HEK293 (cell line): Measurements from ENCODE around the gene OR5B21.

Experiments used
- CTCF ChIA-PET: fragments of 350-600 bp; formaldehyde crosslinking; extraction: SDS; loops from one replicate; lab custom pipeline; 2021; ENCODE audit warnings: antibody characterized with exemption; lab: Yijun Ruan, JAX
- POLR2A ChIA-PET: fragments of 300-600 bp; formaldehyde crosslinking; extraction: SDS; loops from one replicate; lab custom pipeline; 2020; ENCODE audit warnings: antibody characterized with exemption, inconsistent platforms; lab: Yijun Ruan, JAX
- H3K27ac ChIP-seq: fragments of 200-500 bp; sonication (Bioruptor generic); 2 replicates; pipeline ENCODE4 v1.5.1; 2014; ENCODE audit warnings: low read depth, low read length, control low read depth, inconsistent platforms; ENCODE audit errors: extremely low read depth
- H3K36me3 ChIP-seq, 2 experiments: fragments of 200-500 bp in 1 of 2; sonication (Bioruptor generic) in 1 of 2; 1 replicate in 1 of 2; 2 replicates in 1 of 2; pipeline ENCODE4 v1.5.1; 2014 to 2017; ENCODE audit warnings: inconsistent platforms in 2 of 2, low read length in 2 of 2; ENCODE audit not compliant: control insufficient read depth in 2 of 2, insufficient read depth in 1 of 2
- H3K4me1 ChIP-seq: fragments of 200-500 bp; sonication (Bioruptor generic); 2 replicates; pipeline ENCODE4 v1.5.1; 2014; ENCODE audit warnings: mild to moderate bottlenecking, low read length, inconsistent platforms; ENCODE audit not compliant: control insufficient read depth, insufficient read depth
- H3K4me3 ChIP-seq: 2 replicates; pipeline ENCODE4 v1.5.1; 2011; ENCODE audit warnings: low read depth, mild to moderate bottlenecking, control low read depth, low read length, moderate library complexity
- H3K9me3 ChIP-seq: fragments of 200-500 bp; sonication (Bioruptor generic); 2 replicates; pipeline ENCODE4 v1.5.1; 2014; ENCODE audit warnings: low read depth, low read length, inconsistent platforms; ENCODE audit not compliant: control insufficient read depth, insufficient read depth
- KLF1 ChIP-seq: fragments of 450-650 bp; formaldehyde crosslinking; IDR thresholded peaks from 2 replicates; pipeline ENCODE4 v1.5.1; 2016; ENCODE audit warnings: missing biosample characterization, missing genetic modification characterization
- KLF7 ChIP-seq: fragments of 450-650 bp; formaldehyde crosslinking; IDR thresholded peaks from 2 replicates; pipeline ENCODE4 v1.5.1; 2016; ENCODE audit warnings: missing biosample characterization, missing genetic modification characterization, borderline replicate concordance
- MYNN ChIP-seq: fragments of 450-650 bp; formaldehyde crosslinking; IDR thresholded peaks from 2 replicates; pipeline ENCODE4 v1.5.1; 2016; ENCODE audit warnings: missing biosample characterization, missing genetic modification characterization, borderline replicate concordance
- REPIN1 ChIP-seq: fragments of 450-650 bp; formaldehyde crosslinking; IDR thresholded peaks from 2 replicates; pipeline ENCODE4 v1.5.1; 2017; ENCODE audit warnings: missing biosample characterization, missing genetic modification characterization, low read depth
- SCRT1 ChIP-seq: fragments of 450-650 bp; formaldehyde crosslinking; IDR thresholded peaks from 2 replicates; pipeline ENCODE4 v1.5.1; 2016; ENCODE audit warnings: missing biosample characterization, missing genetic modification characterization, borderline replicate concordance
- SP2 ChIP-seq: fragments of 450-650 bp; formaldehyde crosslinking; IDR thresholded peaks from 2 replicates; pipeline ENCODE4 v1.5.1; 2016; ENCODE audit warnings: missing biosample characterization, missing genetic modification characterization
- SP7 ChIP-seq: fragments of 450-650 bp; formaldehyde crosslinking; IDR thresholded peaks from 2 replicates; pipeline ENCODE4 v1.5.1; 2016; ENCODE audit warnings: missing biosample characterization, missing genetic modification characterization
- WT1 ChIP-seq: fragments of 450-650 bp; formaldehyde crosslinking; IDR thresholded peaks from 2 replicates; pipeline ENCODE4 v1.5.1; 2016; ENCODE audit warnings: missing biosample characterization, missing genetic modification characterization
- YY2 ChIP-seq: fragments of 450-650 bp; formaldehyde crosslinking; IDR thresholded peaks from 2 replicates; pipeline ENCODE4 v1.5.1; 2016; ENCODE audit warnings: missing biosample characterization, missing genetic modification characterization
- ZBTB17 ChIP-seq: fragments of 450-650 bp; formaldehyde crosslinking; IDR thresholded peaks from 2 replicates; pipeline ENCODE4 v1.5.1; 2016; ENCODE audit warnings: missing biosample characterization, missing genetic modification characterization
- ZBTB44 ChIP-seq: fragments of 450-650 bp; IDR thresholded peaks from 2 replicates; pipeline ENCODE4 v1.5.1; 2018; ENCODE audit warnings: missing biosample characterization, mild to moderate bottlenecking, missing genetic modification characterization
- ZFP37 ChIP-seq: fragments of 450-650 bp; formaldehyde crosslinking; IDR thresholded peaks from 2 replicates; pipeline ENCODE4 v1.5.1; 2016; ENCODE audit warnings: missing biosample characterization, missing genetic modification characterization
- ZNF112 ChIP-seq: fragments of 450-650 bp; formaldehyde crosslinking; IDR thresholded peaks from 2 replicates; pipeline ENCODE4 v1.5.0; 2017; ENCODE audit warnings: missing biosample characterization, missing genetic modification characterization
- ZNF132 ChIP-seq: fragments of 450-650 bp; formaldehyde crosslinking; IDR thresholded peaks from 2 replicates; pipeline ENCODE4 v1.5.1; 2017; ENCODE audit warnings: missing biosample characterization, missing genetic modification characterization, borderline replicate concordance
- ZNF174 ChIP-seq: fragments of 450-650 bp; formaldehyde crosslinking; IDR thresholded peaks from 2 replicates; pipeline ENCODE4 v1.5.0; 2017; ENCODE audit warnings: missing biosample characterization, mild to moderate bottlenecking, missing genetic modification characterization
- ZNF2 ChIP-seq: fragments of 450-650 bp; formaldehyde crosslinking; IDR thresholded peaks from 2 replicates; pipeline ENCODE4 v1.5.1; 2016; ENCODE audit warnings: missing biosample characterization, missing genetic modification characterization
- ZNF223 ChIP-seq: fragments of 450-650 bp; formaldehyde crosslinking; IDR thresholded peaks from 2 replicates; pipeline ENCODE4 v1.5.1; 2016; ENCODE audit warnings: missing biosample characterization, missing genetic modification characterization
- ZNF248 ChIP-seq: fragments of 450-650 bp; formaldehyde crosslinking; IDR thresholded peaks from 2 replicates; pipeline ENCODE4 v1.5.1; 2017; ENCODE audit warnings: missing biosample characterization, missing genetic modification characterization
- ZNF324 ChIP-seq: fragments of 450-650 bp; formaldehyde crosslinking; IDR thresholded peaks from 2 replicates; pipeline ENCODE4 v1.5.1; 2016; ENCODE audit warnings: missing biosample characterization, missing genetic modification characterization
- ZNF404 ChIP-seq: fragments of 450-650 bp; formaldehyde crosslinking; IDR thresholded peaks from 2 replicates; pipeline ENCODE4 v1.5.1; 2017; ENCODE audit warnings: missing biosample characterization, missing genetic modification characterization
- ZNF639 ChIP-seq: fragments of 450-650 bp; formaldehyde crosslinking; IDR thresholded peaks from 2 replicates; pipeline ENCODE4 v1.5.1; 2016; ENCODE audit warnings: missing biosample characterization, missing genetic modification characterization
- ZNF664 ChIP-seq: fragments of 450-650 bp; formaldehyde crosslinking; IDR thresholded peaks from 2 replicates; pipeline ENCODE4 v1.5.1; 2016; ENCODE audit warnings: missing biosample characterization, missing genetic modification characterization
- ZNF670 ChIP-seq: fragments of 450-650 bp; formaldehyde crosslinking; IDR thresholded peaks from 2 replicates; pipeline ENCODE4 v1.5.1; 2016; ENCODE audit warnings: missing biosample characterization, missing genetic modification characterization, low read depth
- ZNF704 ChIP-seq: fragments of 450-650 bp; formaldehyde crosslinking; IDR thresholded peaks from 2 replicates; pipeline ENCODE4 v1.5.1; 2016; ENCODE audit warnings: missing biosample characterization, missing genetic modification characterization
- ZNF791 ChIP-seq: fragments of 450-650 bp; formaldehyde crosslinking; IDR thresholded peaks from 2 replicates; pipeline ENCODE4 v1.5.1; 2016; ENCODE audit warnings: missing biosample characterization, missing genetic modification characterization
- ZSCAN30 ChIP-seq: fragments of 450-650 bp; IDR thresholded peaks from 2 replicates; pipeline ENCODE4 v1.5.1; 2018; ENCODE audit warnings: missing biosample characterization, mild to moderate bottlenecking, missing genetic modification characterization, moderate library complexity

OR5B21 gene

GRCh38 chr11:58507355-58507754 is 550 bp downstream of the OR5B21 start (continued):
- no peak for TF ChIP-seq ZNF223 (tag by site-specific recombination)
- no peak for TF ChIP-seq ZSCAN30 (tag by site-specific recombination)
- TF ChIP-seq ZNF324 = no peak
- no peak for TF ChIP-seq ZBTB44 (tag by site-specific recombination)

- no peak for TF ChIP-seq ZNF664
- TF ChIP-seq ZNF174 = no peak
- TF ChIP-seq ZBTB17 (tag by site-specific recombination) = no peak
- no peak for TF ChIP-seq KLF7 (tag by site-specific recombination)
- no peak for TF ChIP-seq ZNF112 (tag by site-specific recombination)
- TF ChIP-seq ZNF132 (tag by site-specific recombination) = no peak
- Histone ChIP-seq H3K27ac (no peak overlapping the region), H3K36me3 (no peaks in the 10 kb centered on the region), H3K4me3 (no peak overlapping the region), H3K4me1 (no peaks in the 10 kb centered on the region), H3K9me3 (no peaks in the 10 kb centered on the region)
- POLR2A ChIA-PET = no interaction called here
- CTCF ChIA-PET = no interaction called here
Measured at GRCh38 chr11:58506935-58507334, 970 bp downstream of the OR5B21 start.

- Histone ChIP-seq H3K4me1 (no peaks in the 10 kb centered on the region), H3K9me3 (no peaks in the 10 kb centered on the region), H3K4me3 (no peak overlapping the region), H3K36me3 (no peaks in the 10 kb centered on the region), H3K27ac (no peak overlapping the region)
- no peak for TF ChIP-seq ZNF404 (tag by site-specific recombination)
- TF ChIP-seq REPIN1 (tag by site-specific recombination) = no peak
- no peak for TF ChIP-seq ZNF639 (tag by site-specific recombination)
- no peak for TF ChIP-seq SP7 (tag by site-specific recombination)
- no peak for TF ChIP-seq ZNF2
- no peak for TF ChIP-seq ZFP37 (tag by site-specific recombination)
- no peak for TF ChIP-seq ZNF704
- TF ChIP-seq ZNF670 (tag by site-specific recombination) = no peak
- TF ChIP-seq SP2 (tag by site-specific recombination) = no peak
- no peak for TF ChIP-seq MYNN (tag by site-specific recombination)
- TF ChIP-seq SCRT1 (tag by site-specific recombination) = no peak
- TF ChIP-seq ZNF248 (tag by site-specific recombination) = no peak
- no peak for TF ChIP-seq WT1 (tag by site-specific recombination)
- TF ChIP-seq ZNF791 (tag by site-specific recombination) = no peak
- TF ChIP-seq KLF1 (tag by site-specific recombination) = no peak
- no peak for TF ChIP-seq YY2 (tag by site-specific recombination)
- ChIA-PET POLR2A (no interaction called here), CTCF (interaction anchor here (0.7 to 1.6 kb wide), 3 partner anchors 8 to 1968 kb away, joined by 3 to 6 read pairs (median 3); no protein-coding TSS in a partner anchor)
Measured at GRCh38 chr11:58505849-58506248, 2.1 kb downstream of the OR5B21 start.
